Measurements from ENCODE around the gene ZNF469.

- TF ChIP-seq CTCF (IDR thresholded peaks at IDR 0.05) (no peak), POLR2A (IDR thresholded peaks at IDR 0.05) (no peak)
These were observed 31.2 kb upstream of the ZNF469 start for GRCh38 chr16:88351491-88352101.

Measured in Peyer's patch (tissue), 4 donors.